ENCODE results near the gene TMEM72. TPM values are rescaled to one million over a fixed set of nuclear protein-coding genes. Genes with fewer than 3 reads are reported as not detected.
A peak's percentile ranks its signal among the peaks of the same experiment; 100 is the strongest.

The TMEM72 gene
- total and polyA plus RNA-seq, 2 of the 13 experiments (the other 11 are each of a cell fraction or from before 2014, with no cell fraction given): 0.04 TPM; not detected in 1

GRCh38 chr10:44959247-44960087, 48.3 kb downstream of the TMEM72 start, which contains the start of gene RASSF4 (continued):
- TF ChIP-seq PATZ1 (CRISPR knock-in tag; IDR thresholded peaks at IDR 0.05): peak; percentile 19; the same call in 1 of the 2 replicates
- no peak for TF ChIP-seq ZNF225 (CRISPR knock-in tag; IDR thresholded peaks at IDR 0.05)
- TF ChIP-seq NR2F2 (IDR thresholded peaks at IDR 0.05; ENCODE audit: borderline replicate concordance, low read depth): no peak
- TF ChIP-seq ZNF772 (CRISPR knock-in tag; IDR thresholded peaks at IDR 0.05): peak; percentile 72; the same call in 1 of the 2 replicates
- TF ChIP-seq ZBTB7B (CRISPR knock-in tag; IDR thresholded peaks at IDR 0.05): peak; percentile 53
- TF ChIP-seq CCDC6 (CRISPR knock-in tag; IDR thresholded peaks at IDR 0.05): 0 out of 2 replicates have a peak, but pooled peaks have one; percentile 17
- TF ChIP-seq ZNF710 (CRISPR knock-in tag; IDR thresholded peaks at IDR 0.05; ENCODE audit: borderline replicate concordance): no peak
- TF ChIP-seq MEIS2 (CRISPR knock-in tag; IDR thresholded peaks at IDR 0.05): peak; percentile 43
- TF ChIP-seq SMAD1 (CRISPR knock-in tag; IDR thresholded peaks at IDR 0.05; ENCODE audit: borderline replicate concordance, low read depth): peak; percentile 61; the same call in 1 of the 2 replicates
- TF ChIP-seq ATF5 (CRISPR knock-in tag; IDR thresholded peaks at IDR 0.05; ENCODE audit: low read depth): no peak
- peak; percentile 6 for TF ChIP-seq ZNF407 (CRISPR knock-in tag; IDR thresholded peaks at IDR 0.05; ENCODE audit: not compliant biosample characterization)
